Astrocyte of the cerebellum (primary cell): ENCODE results near the gene ZNF628.

Experiments
- DNase-seq: peaks from one replicate; pipeline ENCODE4 v3.0.0-alpha.2; 2011; ENCODE audit warnings: low read depth
- H3K4me3 ChIP-seq: 2 replicates; pipeline ENCODE4 v1.5.1; 2011; ENCODE audit warnings: mild to moderate bottlenecking, low read depth, low read length, moderate library complexity
- in situ Hi-C: cut with HindIII; loops from 2 replicates; pipeline ENCODE4 v1.10.0; 2017; ENCODE audit warnings: low sequenced_read_pairs
- TF ChIP-seq, protein P1 (sequence below): IDR thresholded peaks from 2 replicates; pipeline ENCODE4 v1.5.1; 2012; ENCODE audit warnings: low read length, low read depth, moderate library complexity, mild to moderate bottlenecking; ENCODE audit errors: missing control alignments

Gene ZNF628

GRCh38 chr19:55497763-55498162 lies 21.3 kb downstream of the ZNF628 start:
- H3K4me3 ChIP-seq, result no peak overlapping the region
- in situ Hi-C loops, result no loop called here
- no peak for DNase-seq
- TF ChIP-seq, protein P1, sequence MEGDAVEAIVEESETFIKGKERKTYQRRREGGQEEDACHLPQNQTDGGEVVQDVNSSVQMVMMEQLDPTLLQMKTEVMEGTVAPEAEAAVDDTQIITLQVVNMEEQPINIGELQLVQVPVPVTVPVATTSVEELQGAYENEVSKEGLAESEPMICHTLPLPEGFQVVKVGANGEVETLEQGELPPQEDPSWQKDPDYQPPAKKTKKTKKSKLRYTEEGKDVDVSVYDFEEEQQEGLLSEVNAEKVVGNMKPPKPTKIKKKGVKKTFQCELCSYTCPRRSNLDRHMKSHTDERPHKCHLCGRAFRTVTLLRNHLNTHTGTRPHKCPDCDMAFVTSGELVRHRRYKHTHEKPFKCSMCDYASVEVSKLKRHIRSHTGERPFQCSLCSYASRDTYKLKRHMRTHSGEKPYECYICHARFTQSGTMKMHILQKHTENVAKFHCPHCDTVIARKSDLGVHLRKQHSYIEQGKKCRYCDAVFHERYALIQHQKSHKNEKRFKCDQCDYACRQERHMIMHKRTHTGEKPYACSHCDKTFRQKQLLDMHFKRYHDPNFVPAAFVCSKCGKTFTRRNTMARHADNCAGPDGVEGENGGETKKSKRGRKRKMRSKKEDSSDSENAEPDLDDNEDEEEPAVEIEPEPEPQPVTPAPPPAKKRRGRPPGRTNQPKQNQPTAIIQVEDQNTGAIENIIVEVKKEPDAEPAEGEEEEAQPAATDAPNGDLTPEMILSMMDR, result no peak

GRCh38 chr19:55498246-55498840 lies 21.9 kb downstream of the ZNF628 start:
- DNase-seq, result no peak
- in situ Hi-C loops, result no loop called here
- H3K4me3 ChIP-seq, result no peak overlapping the region
- TF ChIP-seq, protein P1, result no peak

GRCh38 chr19:55500368-55500952 lies 24.0 kb downstream of the ZNF628 start:
- in situ Hi-C loops, result no loop called here
- TF ChIP-seq, protein P1, result no peak
- no peak overlapping the region for H3K4me3 ChIP-seq
- DNase-seq, result no peak

- in situ Hi-C loops, result no loop called here
- no peak for DNase-seq
- H3K4me3 ChIP-seq, result no peak overlapping the region
- TF ChIP-seq, protein P1, result no peak
Measured at GRCh38 chr19:55502197-55502952, 26.0 kb downstream of the ZNF628 start.

DNA sequence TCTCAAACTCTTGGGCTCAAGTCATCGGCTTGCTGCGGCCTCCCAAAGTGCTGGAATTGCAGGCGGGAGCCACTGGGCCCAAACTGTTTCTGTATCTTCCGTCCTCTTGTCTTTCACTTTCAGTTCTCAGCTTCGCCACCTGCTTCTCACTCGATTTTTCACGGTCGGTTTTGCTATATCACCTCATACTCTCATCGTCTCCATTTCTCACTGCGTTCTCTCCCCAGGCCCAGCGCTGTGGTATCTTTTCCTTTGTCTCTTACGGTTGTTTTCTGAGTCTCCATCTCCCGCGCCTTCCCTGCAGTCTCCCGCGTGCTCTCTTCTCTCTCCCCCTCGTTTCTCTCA lies 26.7 kb downstream of the ZNF628 start:
- H3K4me3 ChIP-seq, result no peak overlapping the region
- TF ChIP-seq, protein P1, result no peak
- in situ Hi-C loops, result no loop called here
- DNase-seq, result no peak

DNA sequence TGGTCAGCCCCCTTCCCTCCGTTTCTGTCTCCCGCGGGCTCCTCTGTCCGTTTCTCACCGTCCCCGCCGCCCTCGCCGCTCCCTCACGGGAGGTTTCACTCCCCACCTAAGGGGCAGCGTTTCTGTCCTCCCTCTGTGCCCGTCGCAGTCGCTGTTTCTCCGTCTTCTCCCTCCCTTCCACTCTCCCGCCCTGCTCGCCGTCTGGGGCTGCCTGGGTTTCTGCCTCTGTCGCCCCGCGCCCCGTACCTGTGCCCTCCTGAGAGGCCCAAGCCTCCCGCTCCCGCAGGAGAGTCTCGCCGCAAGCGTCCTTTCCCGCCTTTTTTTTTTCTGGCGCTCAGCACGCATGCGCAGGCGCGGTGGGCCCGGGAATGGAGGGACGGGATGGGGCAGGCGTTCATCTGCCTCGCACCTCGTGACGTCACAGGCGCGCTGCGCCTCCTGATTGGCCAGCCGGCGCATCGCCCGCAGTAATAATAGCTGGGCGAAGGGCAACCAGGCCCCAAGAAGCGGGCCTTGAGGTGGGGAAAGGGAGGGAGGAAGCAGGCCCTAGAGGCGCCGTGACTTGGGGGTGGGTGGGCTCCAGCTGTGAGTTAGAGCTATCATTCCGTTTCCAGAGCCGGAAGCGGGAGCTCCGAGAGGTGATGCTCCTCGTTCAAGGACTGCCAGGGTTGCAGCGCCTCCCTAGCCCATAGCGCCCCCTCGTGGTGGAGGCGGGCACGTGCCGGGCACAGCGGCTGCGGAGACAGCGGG lies 27.3 kb downstream of the ZNF628 start:
- peak; percentile 77 for DNase-seq
- TF ChIP-seq, protein P1, result peak; percentile 94
- in situ Hi-C loops, result no loop called here
- H3K4me3 ChIP-seq, result peak overlapping the region; percentile 38
